ENCODE data around the gene DBF4.

DNA sequence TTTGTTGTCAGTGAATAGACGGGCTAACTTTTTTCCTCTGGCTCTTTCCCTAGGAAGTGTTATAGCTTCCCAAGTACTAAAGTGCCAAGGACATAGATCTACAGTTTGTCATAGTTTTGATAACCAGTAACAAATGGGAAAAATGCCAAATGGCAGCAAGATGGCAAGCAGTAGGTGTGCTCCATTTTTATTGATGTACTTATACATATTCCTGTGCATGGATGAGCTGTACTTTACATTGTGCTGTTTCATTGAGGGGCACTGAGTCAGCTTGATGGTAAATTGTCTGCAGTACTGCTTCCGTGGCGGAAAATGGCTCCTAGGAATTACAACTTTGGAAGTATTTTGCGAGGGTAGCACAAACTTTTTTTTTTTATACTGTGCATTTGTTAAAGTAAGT lies 64.8 kb downstream of the DBF4 start:
- TF ChIP-seq, protein P1, sequence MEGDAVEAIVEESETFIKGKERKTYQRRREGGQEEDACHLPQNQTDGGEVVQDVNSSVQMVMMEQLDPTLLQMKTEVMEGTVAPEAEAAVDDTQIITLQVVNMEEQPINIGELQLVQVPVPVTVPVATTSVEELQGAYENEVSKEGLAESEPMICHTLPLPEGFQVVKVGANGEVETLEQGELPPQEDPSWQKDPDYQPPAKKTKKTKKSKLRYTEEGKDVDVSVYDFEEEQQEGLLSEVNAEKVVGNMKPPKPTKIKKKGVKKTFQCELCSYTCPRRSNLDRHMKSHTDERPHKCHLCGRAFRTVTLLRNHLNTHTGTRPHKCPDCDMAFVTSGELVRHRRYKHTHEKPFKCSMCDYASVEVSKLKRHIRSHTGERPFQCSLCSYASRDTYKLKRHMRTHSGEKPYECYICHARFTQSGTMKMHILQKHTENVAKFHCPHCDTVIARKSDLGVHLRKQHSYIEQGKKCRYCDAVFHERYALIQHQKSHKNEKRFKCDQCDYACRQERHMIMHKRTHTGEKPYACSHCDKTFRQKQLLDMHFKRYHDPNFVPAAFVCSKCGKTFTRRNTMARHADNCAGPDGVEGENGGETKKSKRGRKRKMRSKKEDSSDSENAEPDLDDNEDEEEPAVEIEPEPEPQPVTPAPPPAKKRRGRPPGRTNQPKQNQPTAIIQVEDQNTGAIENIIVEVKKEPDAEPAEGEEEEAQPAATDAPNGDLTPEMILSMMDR (IDR thresholded peaks at IDR 0.05): no peak
- TF ChIP-seq POLR2A (IDR thresholded peaks at IDR 0.05): no peak
